Skin of body (tissue), 2 donors: ENCODE data around the gene PAK1. TPM values are rescaled to one million over a fixed set of nuclear protein-coding genes. Genes with fewer than 3 reads are reported as not detected.
A peak's percentile ranks its signal among the peaks of the same experiment; 100 is the strongest.
"Not testable (repeated sequence)": the region's sequence is repeated elsewhere in the genome, so short reads cannot be mapped to it uniquely, and the experiment has no call there.

ENCODE experiments used
- DNase-seq: peaks from one replicate; lab custom pipeline; 2025; lab: John Stamatoyannopoulos, UW
- total RNA-seq: library from RNA; depleted of rRNA; stranded (reverse); fragments of >200 nt; gene quantifications from one replicate; pipeline ENCODE4 v1.2.3, GENCODE V29; 2014

Gene PAK1
- total RNA-seq, 1 donor from 2014 or later: 35.2 TPM

GRCh38 chr11:77403211-77403610 lies 70.7 kb downstream of the PAK1 start:
- DNase-seq: no peak

- DNase-seq: no peak
Observed at GRCh38 chr11:77402218-77402556, 71.7 kb downstream of the PAK1 start.

- DNase-seq: no peak
Observed at GRCh38 chr11:77401486-77402217, 72.2 kb downstream of the PAK1 start.

GRCh38 chr11:77400775-77401449 lies 73.0 kb downstream of the PAK1 start:
- no peak for DNase-seq

- DNase-seq: no peak
Observed at GRCh38 chr11:77400271-77400670, 73.6 kb downstream of the PAK1 start.

- DNase-seq: no peak
Observed at GRCh38 chr11:77397631-77398030, 76.3 kb downstream of the PAK1 start.

- no peak for DNase-seq
Observed at GRCh38 chr11:77396911-77397310, 77.0 kb downstream of the PAK1 start.

GRCh38 chr11:77396305-77396704 lies 77.6 kb downstream of the PAK1 start:
- no peak for DNase-seq

GRCh38 chr11:77395460-77396173 lies 78.3 kb downstream of the PAK1 start:
- DNase-seq: no peak

- DNase-seq: no peak
Observed at GRCh38 chr11:77392842-77393241, 81.1 kb downstream of the PAK1 start.

- no peak for DNase-seq
Observed at GRCh38 chr11:77387701-77388100, 86.2 kb downstream of the PAK1 start.

- DNase-seq: peak; percentile 38
Observed at GRCh38 chr11:77386178-77386577, 87.7 kb downstream of the PAK1 start.

GRCh38 chr11:77385255-77385771 lies 88.6 kb downstream of the PAK1 start:
- DNase-seq: not testable (repeated sequence)

- DNase-seq: no peak
Observed at GRCh38 chr11:77384571-77384970, 89.3 kb downstream of the PAK1 start.

GRCh38 chr11:77383349-77383748 lies 90.5 kb downstream of the PAK1 start:
- not testable (repeated sequence) for DNase-seq

GRCh38 chr11:77381729-77382665 lies 91.9 kb downstream of the PAK1 start:
- peak; percentile 90 for DNase-seq

GRCh38 chr11:77379934-77380333 lies 94.0 kb downstream of the PAK1 start:
- DNase-seq: no peak

GRCh38 chr11:77379253-77379652 lies 94.6 kb downstream of the PAK1 start:
- DNase-seq: no peak

GRCh38 chr11:77377734-77378133 lies 96.2 kb downstream of the PAK1 start:
- DNase-seq: no peak

GRCh38 chr11:77375107-77375506 lies 98.8 kb downstream of the PAK1 start:
- no peak for DNase-seq

GRCh38 chr11:77374611-77375031 lies 99.3 kb downstream of the PAK1 start:
- DNase-seq: no peak
